H1 (cell line): Measurements from ENCODE around the gene CRYAB. TPM values are rescaled to one million over a fixed set of nuclear protein-coding genes. Genes with fewer than 3 reads are reported as not detected.

Experiments
- CTCF ChIA-PET: fragments of 300-600 bp; sonication (Branson Sonifier 250); formaldehyde crosslinking; loops from one replicate; lab custom pipeline; 2021; ENCODE audit not compliant: partially characterized antibody; lab: Charles Lee
- POLR2A ChIA-PET: fragments of 300-600 bp; sonication (Branson Sonifier 250); formaldehyde crosslinking; loops from one replicate; lab custom pipeline; 2021; ENCODE audit warnings: inconsistent platforms; ENCODE audit not compliant: partially characterized antibody; lab: Charles Lee
- DNase-seq, 2 experiments: peaks; one replicate each; pipeline versions ENCODE4 v3.0.0 to v3.0.0-alpha.2; 2010 to 2022; ENCODE audit warnings: low spot score in 2 of 2, low read depth in 1 of 2, mixed read lengths in 1 of 2
- FAIRE-seq: peaks from 2 replicates; lab custom pipeline; 2011; peaks lifted over from hg19 to GRCh38; lab: Jason Lieb, UNC
- H2AFZ ChIP-seq: 2 replicates; pipeline ENCODE4 v1.8.1; 2012; ENCODE audit warnings: low read length, inconsistent platforms
- H2AK5ac ChIP-seq: 2 replicates; pipeline ENCODE4 v1.6.1; 2013; ENCODE audit warnings: low read depth, low read length
- H2BK120ac ChIP-seq: replicated peaks from 2 replicates; pipeline ENCODE3; 2013; ENCODE audit warnings: low read depth, low read length, inconsistent platforms
- H2BK12ac ChIP-seq: 2 replicates; pipeline ENCODE4 v1.6.1; 2013; ENCODE audit warnings: low read depth, low read length
- H2BK15ac ChIP-seq: 2 replicates; pipeline ENCODE4 v1.6.1; 2013; ENCODE audit warnings: low read length
- H2BK20ac ChIP-seq: 2 replicates; pipeline ENCODE4 v1.6.1; 2013; ENCODE audit warnings: low read length
- H2BK5ac ChIP-seq: 2 replicates; pipeline ENCODE4 v1.6.1; 2013; ENCODE audit warnings: low read depth, low read length
- H3K14ac ChIP-seq: 2 replicates; pipeline ENCODE4 v1.6.1; 2013; ENCODE audit warnings: inconsistent platforms; ENCODE audit not compliant: insufficient read length
- H3K18ac ChIP-seq: 2 replicates; pipeline ENCODE4 v1.6.1; 2013; ENCODE audit warnings: low read length; ENCODE audit errors: extremely low read depth
- H3K23ac ChIP-seq: 2 replicates; pipeline ENCODE4 v1.6.1; 2013; ENCODE audit warnings: inconsistent platforms; ENCODE audit not compliant: insufficient read length
- H3K23me2 ChIP-seq: 2 replicates; pipeline ENCODE4 v1.6.1; 2013; ENCODE audit warnings: low read depth, low read length
- H3K27ac ChIP-seq: 2 replicates; pipeline ENCODE4 v1.6.1; 2011; ENCODE audit warnings: low read depth, low read length, inconsistent platforms
- H3K27me3 ChIP-seq, 4 experiments: replicated peaks in 1 of 4; 1 replicate in 1 of 4; 2 replicates in 3 of 4; pipeline versions ENCODE4 v1.6.1 to v1.8.1; 2011 to 2013; ENCODE audit warnings: low read length in 3 of 4, mild to moderate bottlenecking in 3 of 4, inconsistent platforms in 2 of 4, mixed read lengths in 2 of 4, moderate library complexity in 1 of 4; ENCODE audit not compliant: control insufficient read depth in 3 of 4, insufficient read depth in 3 of 4; ENCODE audit errors: extremely low read depth in 1 of 4
- H3K36me3 ChIP-seq, 4 experiments: 2 replicates each; pipeline versions ENCODE4 v1.6.1 to v1.8.1; 2011 to 2013; ENCODE audit warnings: mild to moderate bottlenecking in 4 of 4, low read length in 3 of 4, moderate library complexity in 2 of 4, control low read depth in 1 of 4, inconsistent platforms in 1 of 4; ENCODE audit not compliant: insufficient read depth in 4 of 4, control insufficient read depth in 2 of 4
- H3K4ac ChIP-seq: replicated peaks from 2 replicates; pipeline ENCODE3; 2013; ENCODE audit warnings: low read length, low read depth, mixed read lengths, inconsistent platforms; ENCODE audit not compliant: insufficient read length
- H3K4me1 ChIP-seq, 4 experiments: replicated peaks in 1 of 4; 1 replicate in 1 of 4; 2 replicates in 3 of 4; pipeline versions ENCODE4 v1.6.1 to v1.8.1; 2011 to 2013; ENCODE audit warnings: low read length in 3 of 4, inconsistent platforms in 2 of 4, mixed read lengths in 1 of 4; ENCODE audit not compliant: insufficient read depth in 4 of 4, control insufficient read depth in 3 of 4
- H3K4me2 ChIP-seq, 2 experiments: 2 replicates each; pipeline versions ENCODE4 v1.6.1 to v1.8.1; 2011 to 2013; ENCODE audit warnings: low read depth in 2 of 2, low read length in 2 of 2, control low read depth in 1 of 2, inconsistent platforms in 1 of 2, mild to moderate bottlenecking in 1 of 2; ENCODE audit not compliant: insufficient read depth in 1 of 2
- H3K4me3 ChIP-seq, 4 experiments: fragments of 200-600, 300-600 bp in 1 of 4; sonication (generic), shearing (Covaris generic), sonication (Bioruptor Twin) in 1 of 4; 2 replicates each; pipeline versions ENCODE4 v1.5.1 to v1.8.1; 2011 to 2016; ENCODE audit warnings: low read length in 4 of 4, low read depth in 3 of 4, control low read depth in 2 of 4, inconsistent platforms in 2 of 4, mild to moderate bottlenecking in 2 of 4, mixed read lengths in 1 of 4, moderate library complexity in 1 of 4; ENCODE audit not compliant: insufficient read depth in 2 of 4; ENCODE audit errors: extremely low read depth in 1 of 4
- H3K56ac ChIP-seq: replicated peaks from 2 replicates; pipeline ENCODE3; 2013; ENCODE audit warnings: low read depth, mild to moderate bottlenecking, mixed read lengths, low read length, inconsistent platforms; ENCODE audit not compliant: insufficient read length
- H3K79me1 ChIP-seq: 2 replicates; pipeline ENCODE4 v1.6.1; 2013; ENCODE audit warnings: low read depth, low read length, control low read depth
- H3K79me2 ChIP-seq, 2 experiments: 2 replicates each; pipeline versions ENCODE4 v1.6.1 to v1.8.1; 2012 to 2013; ENCODE audit warnings: low read length in 2 of 2, mild to moderate bottlenecking in 2 of 2, inconsistent platforms in 1 of 2; ENCODE audit not compliant: insufficient read depth in 2 of 2, control insufficient read depth in 1 of 2
- H3K9ac ChIP-seq, 4 experiments: replicated peaks in 1 of 4; 1 replicate in 1 of 4; 2 replicates in 3 of 4; pipeline versions ENCODE4 v1.6.1 to v1.8.1; 2011 to 2013; ENCODE audit warnings: low read depth in 3 of 4, low read length in 3 of 4, control low read depth in 2 of 4, mild to moderate bottlenecking in 2 of 4, moderate library complexity in 2 of 4, inconsistent platforms in 1 of 4; ENCODE audit errors: extremely low read depth in 1 of 4
- H3K9me3 ChIP-seq, 2 experiments: 2 replicates each; pipeline versions ENCODE4 v1.6.1 to v1.8.1; 2012 to 2013; ENCODE audit warnings: mild to moderate bottlenecking in 2 of 2, moderate library complexity in 2 of 2, control low read depth in 1 of 2, inconsistent platforms in 1 of 2, low read depth in 1 of 2, low read length in 1 of 2, mixed read lengths in 1 of 2; ENCODE audit not compliant: insufficient read depth in 2 of 2
- H4K20me1 ChIP-seq, 2 experiments: replicated peaks in 1 of 2; 2 replicates each; pipeline versions ENCODE3 to v1.8.1; 2011 to 2013; ENCODE audit warnings: inconsistent platforms in 2 of 2, low read length in 2 of 2, mild to moderate bottlenecking in 1 of 2; ENCODE audit not compliant: insufficient read depth in 2 of 2, control insufficient read depth in 1 of 2
- H4K5ac ChIP-seq: 2 replicates; pipeline ENCODE4 v1.6.1; 2013; ENCODE audit warnings: low read length, low read depth, mixed read lengths, inconsistent platforms; ENCODE audit not compliant: insufficient read length
- H4K8ac ChIP-seq: 2 replicates; pipeline ENCODE4 v1.8.0; 2013; ENCODE audit warnings: mild to moderate bottlenecking, moderate library complexity, low read length, inconsistent platforms; ENCODE audit not compliant: insufficient read depth; ENCODE audit errors: extremely low read depth
- H4K91ac ChIP-seq: replicated peaks from 2 replicates; pipeline ENCODE3; 2013; ENCODE audit warnings: low read length, mixed read lengths, inconsistent platforms; ENCODE audit not compliant: insufficient read length
- BACH1 ChIP-seq: IDR thresholded peaks from 2 replicates; pipeline ENCODE4 v1.6.1; 2012; ENCODE audit warnings: low read length, improper control_type of control experiment
- CTBP2 ChIP-seq: IDR thresholded peaks from 2 replicates; pipeline ENCODE4 v1.7.0; 2011; ENCODE audit warnings: borderline replicate concordance, mild to moderate bottlenecking, moderate library complexity, mixed read lengths, low read length; ENCODE audit not compliant: insufficient read depth, insufficient read length
- EGR1 ChIP-seq: IDR thresholded peaks from 2 replicates; pipeline ENCODE4 v1.6.1; 2011; ENCODE audit warnings: low read depth, low read length, borderline replicate concordance
- JUN ChIP-seq: IDR thresholded peaks from 2 replicates; pipeline ENCODE4 v1.6.1; 2011; ENCODE audit warnings: low read depth, mild to moderate bottlenecking, improper control_type of control experiment, low read length
- MAFK ChIP-seq: IDR thresholded peaks from 2 replicates; pipeline ENCODE4 v1.6.1; 2012; ENCODE audit warnings: low read depth, mild to moderate bottlenecking, improper control_type of control experiment, low read length
- PHF8 ChIP-seq: fragments of 200-600 bp; sonication (generic); conservative IDR thresholded peaks from 2 replicates; pipeline ENCODE4 v1.7.1; 2012; ENCODE audit warnings: low read depth, mild to moderate bottlenecking, inconsistent platforms, low read length, moderate library complexity
- RAD21 ChIP-seq, 2 experiments: IDR thresholded peaks in 1 of 2; conservative IDR thresholded peaks in 1 of 2; 2 replicates each; pipeline ENCODE4 v1.6.1; 2011; ENCODE audit warnings: low read depth in 2 of 2, low read length in 2 of 2, improper control_type of control experiment in 1 of 2, inconsistent platforms in 1 of 2, mild to moderate bottlenecking in 1 of 2, moderate library complexity in 1 of 2
- RXRA ChIP-seq: IDR thresholded peaks from 2 replicates; pipeline ENCODE4 v1.6.1; 2011; ENCODE audit warnings: low read depth, mild to moderate bottlenecking, low read length, moderate library complexity; ENCODE audit not compliant: insufficient read depth
- WGBS, 2 experiments: shearing (Covaris generic) in 1 of 2; methylation state at CpG; one replicate each; pipeline versions ENCODE4 v1.1.6 to v1.1.7; 2013 to 2015; ENCODE audit warnings: low lambda C conversion rate in 2 of 2, mixed read lengths in 2 of 2, inconsistent platforms in 1 of 2, low coverage in 1 of 2, missing lambda C conversion rate in 1 of 2; ENCODE audit not compliant: insufficient replicate concordance in 2 of 2, insufficient coverage in 1 of 2, insufficient read length in 1 of 2; ENCODE audit errors: extremely low coverage in 1 of 2, missing lambda C conversion rate in 1 of 2; 5-methylcytosine and 5-hydroxymethylcytosine counted together
- polyA plus RNA-seq, 7 experiments: library from polyadenylated mRNA; depleted of rRNA in 3 of 7; stranded (reverse) in 5 of 7; unstranded in 2 of 7; fragments of >200 nt in 5 of 7; fragments of 200-250 nt in 2 of 7; gene quantifications; 1 replicate in 5 of 7; 2 replicates in 1 of 7; 4 replicates in 1 of 7; pipeline versions ENCODE4 v1.2.1 to v1.2.3, GENCODE V29; 2011 to 2013; ENCODE audit warnings: missing spikeins in 2 of 7, mixed read lengths in 2 of 7
- total RNA-seq: library from RNA; stranded (reverse); fragmentation: NEBNext Ultra II Directional; extraction: Animal tissue kit (Norgen Biotek cat#: 25700); gene quantifications from 2 replicates; pipeline ENCODE4 v1.2.1, GENCODE V29; 2021
- TF ChIP-seq, protein P1 (sequence below), 3 experiments: IDR thresholded peaks; 1 replicate in 2 of 3; 2 replicates in 1 of 3; pipeline versions ENCODE4 v1.5.1 to v1.6.1; 2011; ENCODE audit warnings: low read length in 3 of 3, mild to moderate bottlenecking in 3 of 3, inconsistent platforms in 2 of 3, low read depth in 1 of 3, moderate library complexity in 1 of 3; ENCODE audit not compliant: insufficient read depth in 1 of 3; ENCODE audit errors: control extremely low read depth in 1 of 3

CRYAB gene
- total and polyA plus RNA-seq, 2 of the 8 experiments (the other 6 are each of a cell fraction or from before 2014, with no cell fraction given): 1.9 to 2.0 TPM

DNA sequence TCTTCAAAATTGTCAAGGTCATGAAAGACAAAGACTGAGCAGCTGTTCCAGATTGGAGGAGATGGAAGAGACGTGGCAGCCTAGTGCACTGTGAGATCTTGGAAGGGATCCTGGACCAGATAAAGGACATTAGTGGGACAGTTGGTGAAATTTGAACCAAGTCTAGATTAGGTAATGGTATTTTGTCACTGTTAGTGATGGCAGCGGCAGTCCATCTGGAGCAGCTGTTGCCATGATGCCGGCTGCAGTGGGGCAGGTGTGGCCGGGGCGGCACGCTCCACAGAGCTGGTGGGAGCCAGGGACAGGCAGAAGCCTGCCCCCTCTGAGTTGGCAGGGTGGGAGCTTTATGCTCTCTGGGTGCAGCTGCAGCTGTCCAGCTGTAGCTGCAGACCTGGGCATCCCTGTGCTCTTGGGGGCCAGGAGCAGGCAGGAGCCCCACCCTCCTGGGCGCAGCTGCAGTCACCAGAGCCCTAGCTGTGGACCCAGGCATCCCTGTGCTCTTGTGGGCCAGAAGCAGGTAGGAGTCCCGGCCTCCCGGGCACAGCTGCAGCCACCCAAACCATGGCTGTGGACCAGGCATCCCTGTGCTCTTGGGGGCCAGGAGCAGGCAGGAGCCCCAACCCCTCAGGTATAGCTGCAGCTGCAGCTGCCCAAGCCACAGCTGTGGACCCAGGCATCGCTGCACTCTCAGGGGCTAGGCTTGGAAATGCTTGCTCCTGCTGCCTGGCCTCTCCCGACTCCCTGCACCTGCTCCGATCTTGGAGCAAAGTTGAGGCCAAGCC lies 46.3 kb upstream of the CRYAB start:
- ChIA-PET CTCF (interaction anchor here (0.6 to 6.5 kb wide), 7 partner anchors 8 to 77 kb away, joined by 3 to 83 read pairs (median 6); no protein-coding TSS in a partner anchor), POLR2A (interaction anchor here (1.7 to 1.9 kb wide), 2 partner anchors 8 to 16 kb away, joined by 4 to 6 read pairs; no protein-coding TSS in a partner anchor)
- TF ChIP-seq, protein P1, sequence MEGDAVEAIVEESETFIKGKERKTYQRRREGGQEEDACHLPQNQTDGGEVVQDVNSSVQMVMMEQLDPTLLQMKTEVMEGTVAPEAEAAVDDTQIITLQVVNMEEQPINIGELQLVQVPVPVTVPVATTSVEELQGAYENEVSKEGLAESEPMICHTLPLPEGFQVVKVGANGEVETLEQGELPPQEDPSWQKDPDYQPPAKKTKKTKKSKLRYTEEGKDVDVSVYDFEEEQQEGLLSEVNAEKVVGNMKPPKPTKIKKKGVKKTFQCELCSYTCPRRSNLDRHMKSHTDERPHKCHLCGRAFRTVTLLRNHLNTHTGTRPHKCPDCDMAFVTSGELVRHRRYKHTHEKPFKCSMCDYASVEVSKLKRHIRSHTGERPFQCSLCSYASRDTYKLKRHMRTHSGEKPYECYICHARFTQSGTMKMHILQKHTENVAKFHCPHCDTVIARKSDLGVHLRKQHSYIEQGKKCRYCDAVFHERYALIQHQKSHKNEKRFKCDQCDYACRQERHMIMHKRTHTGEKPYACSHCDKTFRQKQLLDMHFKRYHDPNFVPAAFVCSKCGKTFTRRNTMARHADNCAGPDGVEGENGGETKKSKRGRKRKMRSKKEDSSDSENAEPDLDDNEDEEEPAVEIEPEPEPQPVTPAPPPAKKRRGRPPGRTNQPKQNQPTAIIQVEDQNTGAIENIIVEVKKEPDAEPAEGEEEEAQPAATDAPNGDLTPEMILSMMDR (IDR thresholded peaks at IDR 0.05; ENCODE audit: control extremely low read depth in 1 of 3, insufficient read depth in 1 of 3, low read depth in 1 of 3, low read length in 3 of 3): no peak
- TF ChIP-seq RXRA (no peak), PHF8 (no peak), BACH1 (no peak), JUN (no peak), RAD21 (IDR thresholded peaks at IDR 0.05 in 1 of 2, conservative IDR thresholded peaks at IDR 0.05 in 1 of 2; ENCODE audit: low read depth in 2 of 2, low read length in 2 of 2) (no peak), EGR1 (no peak), CTBP2 (no peak), MAFK (no peak)

More for the DNA sequence above, 46.3 kb upstream of the CRYAB start:
- H2BK120ac ChIP-seq: no peak overlapping the region
- H3K56ac ChIP-seq: no peak overlapping the region
- no peak overlapping the region for H2BK20ac ChIP-seq
- H3K23me2 ChIP-seq: no peaks in the 10 kb centered on the region; the same call in 1 of the 2 replicates
- no peak overlapping the region for H3K27ac ChIP-seq
- no peak overlapping the region for H2AK5ac ChIP-seq
- WGBS, 2 experiments: 94% methylated on average over 12 of the region's 12 CpGs; no CpG with 5 or more reads in 1 of the 2 experiments
- no peaks in the 10 kb centered on the region for H4K20me1 ChIP-seq
- no peak overlapping the region for H3K4me2 ChIP-seq
- H3K9ac ChIP-seq: no peak overlapping the region
- no peak overlapping the region for H3K18ac ChIP-seq
- H2BK12ac ChIP-seq: no peak overlapping the region
- H2AFZ ChIP-seq: no peak overlapping the region
- no peaks in the 10 kb centered on the region; the same call in 1 of the 2 replicates for H3K79me1 ChIP-seq
- H3K9me3 ChIP-seq: peaks cover 0 to 10% of the 10 kb centered on the region in 2 experiments; a peak in 1 of 4 replicates
- no peak overlapping the region for H4K5ac ChIP-seq
- H3K36me3 ChIP-seq: no peaks in the 10 kb centered on the region
- no peaks in the 10 kb centered on the region for H3K27me3 ChIP-seq
- H3K4me3 ChIP-seq: no peak overlapping the region
- no peaks in the 10 kb centered on the region for H3K79me2 ChIP-seq
- no peak overlapping the region for H2BK15ac ChIP-seq
- H4K8ac ChIP-seq: no peak overlapping the region
- no peak overlapping the region for H2BK5ac ChIP-seq
- no peak overlapping the region for H3K14ac ChIP-seq
- H3K23ac ChIP-seq: no peak overlapping the region
- no peak overlapping the region for H3K4ac ChIP-seq
- peaks cover 0 to 7% (median 3%) of the 10 kb centered on the region in 4 experiments; a peak in 3 of 7 replicates for H3K4me1 ChIP-seq
- H4K91ac ChIP-seq: no peak overlapping the region
- DNase-seq (no peak), FAIRE-seq (no peak)
